ENCODE data around the gene PRPSAP1.
A peak's percentile ranks its signal among the peaks of the same experiment; 100 is the strongest.
"Not testable (repeated sequence)": the region's sequence is repeated elsewhere in the genome, so short reads cannot be mapped to it uniquely, and the experiment has no call there.

The PRPSAP1 gene

DNA sequence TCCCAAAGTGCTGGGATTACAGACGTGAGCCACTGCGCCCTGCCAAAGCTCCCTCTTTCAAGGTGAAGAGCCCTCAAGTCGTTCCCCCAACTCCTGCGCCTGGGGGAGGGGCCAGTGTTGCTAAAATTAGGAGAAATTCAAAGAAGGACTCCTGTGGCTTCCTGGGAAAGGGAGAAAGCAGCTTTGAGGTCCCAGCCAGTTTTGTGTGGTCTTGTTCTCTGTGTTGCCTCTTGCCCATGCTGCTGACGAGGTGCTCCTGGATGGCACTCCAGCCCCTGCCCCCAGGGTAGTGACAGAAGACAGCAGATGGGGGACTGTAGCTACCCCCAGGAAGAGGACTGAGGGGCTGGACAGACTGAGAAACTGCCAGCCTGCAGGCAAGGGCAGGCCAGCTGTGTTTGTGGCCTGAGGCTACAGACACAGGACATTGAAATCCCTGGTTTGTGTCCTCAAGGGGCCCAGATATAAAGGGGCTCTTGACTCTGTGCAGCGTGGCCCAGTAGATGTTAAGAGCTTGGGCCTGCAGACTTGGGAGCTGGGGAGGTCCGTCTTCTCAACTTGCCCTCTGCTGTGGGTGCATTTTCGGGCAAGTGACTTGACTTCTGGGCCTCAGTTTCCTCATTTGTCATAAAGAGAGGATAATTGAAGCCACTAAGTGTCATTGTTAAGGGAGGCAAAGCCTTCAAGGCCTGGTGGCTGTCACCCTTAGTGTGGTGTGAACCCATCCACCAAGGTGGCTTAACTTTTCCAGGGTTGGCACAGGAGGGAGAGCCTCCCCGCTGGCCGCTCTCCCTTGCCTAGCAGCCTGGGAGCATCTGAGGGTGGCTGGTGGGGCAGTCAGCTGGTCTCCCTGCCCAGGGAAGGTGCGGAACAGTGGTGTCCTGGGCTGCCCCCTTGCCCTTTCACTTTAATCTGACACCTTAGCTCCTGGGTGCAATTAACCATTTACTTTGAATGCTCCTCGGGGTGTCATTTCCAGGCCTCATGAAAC, 84.4 kb downstream of the PRPSAP1 start:
- DNase-seq (ENCODE audit: low read depth, low spot score), result no peak
- H3K4me3 ChIP-seq (ENCODE audit: low read depth, low read length), result no peak overlapping the region

DNA sequence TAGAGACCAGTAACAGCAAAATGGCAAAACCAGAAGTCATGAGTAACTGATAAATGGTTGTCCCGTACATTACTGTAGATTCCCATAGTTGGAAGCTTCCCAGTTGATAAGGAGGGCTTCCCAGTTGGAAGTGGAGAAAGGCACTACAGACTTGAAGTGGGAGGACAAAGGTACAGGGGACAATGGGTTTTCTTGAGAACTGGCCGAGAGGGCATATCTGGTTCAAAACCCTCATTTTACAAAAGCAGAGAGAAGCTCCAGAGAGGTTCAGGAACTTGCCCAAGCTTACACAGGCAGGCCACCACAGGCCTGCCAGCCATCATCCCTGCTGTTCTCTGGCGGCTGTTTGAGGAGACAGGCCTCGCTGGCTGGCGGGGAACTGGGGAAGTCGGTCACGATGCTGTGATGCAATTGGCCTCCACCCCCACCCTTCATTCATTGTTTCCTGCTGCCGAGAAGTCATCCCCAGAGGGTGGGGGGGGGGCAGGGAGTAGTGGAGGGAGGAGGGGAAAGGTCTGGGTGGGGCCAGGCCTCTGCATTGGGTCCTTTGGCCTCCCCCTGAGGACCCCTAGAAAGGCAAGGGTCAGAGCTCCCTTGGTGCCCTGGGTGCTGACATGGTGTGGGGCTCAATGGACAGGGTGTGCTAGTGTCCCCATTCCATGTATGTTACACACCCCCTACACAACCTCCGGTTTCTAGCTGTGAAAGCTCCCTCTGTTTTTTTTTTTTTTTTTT, 85.5 kb downstream of the PRPSAP1 start:
- peak; percentile 67 for DNase-seq (ENCODE audit: low read depth, low spot score)
- in situ Hi-C loops (cut with HindIII; ENCODE audit: low sequenced_read_pairs), result no loop called here
- TF ChIP-seq, protein P1, sequence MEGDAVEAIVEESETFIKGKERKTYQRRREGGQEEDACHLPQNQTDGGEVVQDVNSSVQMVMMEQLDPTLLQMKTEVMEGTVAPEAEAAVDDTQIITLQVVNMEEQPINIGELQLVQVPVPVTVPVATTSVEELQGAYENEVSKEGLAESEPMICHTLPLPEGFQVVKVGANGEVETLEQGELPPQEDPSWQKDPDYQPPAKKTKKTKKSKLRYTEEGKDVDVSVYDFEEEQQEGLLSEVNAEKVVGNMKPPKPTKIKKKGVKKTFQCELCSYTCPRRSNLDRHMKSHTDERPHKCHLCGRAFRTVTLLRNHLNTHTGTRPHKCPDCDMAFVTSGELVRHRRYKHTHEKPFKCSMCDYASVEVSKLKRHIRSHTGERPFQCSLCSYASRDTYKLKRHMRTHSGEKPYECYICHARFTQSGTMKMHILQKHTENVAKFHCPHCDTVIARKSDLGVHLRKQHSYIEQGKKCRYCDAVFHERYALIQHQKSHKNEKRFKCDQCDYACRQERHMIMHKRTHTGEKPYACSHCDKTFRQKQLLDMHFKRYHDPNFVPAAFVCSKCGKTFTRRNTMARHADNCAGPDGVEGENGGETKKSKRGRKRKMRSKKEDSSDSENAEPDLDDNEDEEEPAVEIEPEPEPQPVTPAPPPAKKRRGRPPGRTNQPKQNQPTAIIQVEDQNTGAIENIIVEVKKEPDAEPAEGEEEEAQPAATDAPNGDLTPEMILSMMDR (IDR thresholded peaks at IDR 0.05; ENCODE audit: low read depth, low read length), result no peak
- H3K4me3 ChIP-seq (ENCODE audit: low read depth, low read length), result no peak overlapping the region

More for the DNA sequence above, 84.4 kb downstream of the PRPSAP1 start:
- in situ Hi-C loops (cut with HindIII; ENCODE audit: low sequenced_read_pairs), result no loop called here
- TF ChIP-seq, protein P1 (IDR thresholded peaks at IDR 0.05; ENCODE audit: low read depth, low read length), result no peak

DNA sequence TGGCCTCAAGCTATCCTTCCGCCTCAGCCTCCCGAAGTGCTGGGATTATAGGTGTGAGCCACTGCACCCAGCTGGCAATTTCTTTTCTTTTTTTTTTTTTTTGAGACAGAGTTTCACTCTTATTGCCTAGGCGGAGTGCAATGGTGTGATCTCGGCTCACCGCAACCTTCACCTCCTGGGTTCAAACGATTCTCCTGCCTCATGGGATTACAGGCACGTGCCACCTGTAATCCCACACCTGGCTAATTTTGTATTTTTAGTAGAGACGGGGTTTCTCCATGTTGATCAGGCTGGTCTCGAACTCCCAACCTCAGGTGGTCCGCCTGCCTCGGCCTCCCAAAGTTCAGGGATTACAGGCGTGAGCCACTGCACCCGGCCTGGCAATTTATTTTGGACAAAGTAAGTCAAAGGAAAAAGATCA, 86.1 kb downstream of the PRPSAP1 start:
- H3K4me3 ChIP-seq (ENCODE audit: low read depth, low read length); in situ Hi-C loops (cut with HindIII; ENCODE audit: low sequenced_read_pairs); DNase-seq (ENCODE audit: low read depth, low spot score): not testable (repeated sequence)

DNA sequence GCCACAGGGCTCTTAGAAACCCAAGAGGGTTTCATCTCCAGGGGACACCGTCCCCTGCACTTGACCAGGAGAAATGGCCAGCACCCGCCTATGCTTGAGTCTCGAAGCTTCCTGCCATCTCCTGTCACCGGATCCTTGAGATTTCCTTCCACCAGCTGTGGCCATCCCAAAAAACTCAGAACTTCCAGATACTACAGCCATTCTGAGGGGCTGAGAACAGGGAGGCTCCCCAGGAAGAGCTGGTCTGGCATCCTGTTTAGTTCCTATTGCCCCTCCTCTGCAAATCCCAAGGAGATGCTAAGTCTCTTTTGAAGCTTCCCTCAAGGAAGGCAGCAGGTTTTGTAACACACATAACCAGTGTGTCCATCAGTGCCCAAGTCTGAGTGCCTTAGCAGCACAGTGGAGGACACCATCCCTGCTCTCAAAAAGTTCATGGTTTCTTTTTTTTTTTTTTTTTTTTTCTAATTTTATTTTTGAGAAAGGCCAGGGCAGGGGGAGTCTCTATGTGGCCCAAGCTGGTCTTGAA, 86.6 kb downstream of the PRPSAP1 start:
- TF ChIP-seq, protein P1 (IDR thresholded peaks at IDR 0.05; ENCODE audit: low read depth, low read length), result no peak
- peak overlapping the region; percentile 75 for H3K4me3 ChIP-seq (ENCODE audit: low read depth, low read length)
- in situ Hi-C loops (cut with HindIII; ENCODE audit: low sequenced_read_pairs), result no loop called here

DNA sequence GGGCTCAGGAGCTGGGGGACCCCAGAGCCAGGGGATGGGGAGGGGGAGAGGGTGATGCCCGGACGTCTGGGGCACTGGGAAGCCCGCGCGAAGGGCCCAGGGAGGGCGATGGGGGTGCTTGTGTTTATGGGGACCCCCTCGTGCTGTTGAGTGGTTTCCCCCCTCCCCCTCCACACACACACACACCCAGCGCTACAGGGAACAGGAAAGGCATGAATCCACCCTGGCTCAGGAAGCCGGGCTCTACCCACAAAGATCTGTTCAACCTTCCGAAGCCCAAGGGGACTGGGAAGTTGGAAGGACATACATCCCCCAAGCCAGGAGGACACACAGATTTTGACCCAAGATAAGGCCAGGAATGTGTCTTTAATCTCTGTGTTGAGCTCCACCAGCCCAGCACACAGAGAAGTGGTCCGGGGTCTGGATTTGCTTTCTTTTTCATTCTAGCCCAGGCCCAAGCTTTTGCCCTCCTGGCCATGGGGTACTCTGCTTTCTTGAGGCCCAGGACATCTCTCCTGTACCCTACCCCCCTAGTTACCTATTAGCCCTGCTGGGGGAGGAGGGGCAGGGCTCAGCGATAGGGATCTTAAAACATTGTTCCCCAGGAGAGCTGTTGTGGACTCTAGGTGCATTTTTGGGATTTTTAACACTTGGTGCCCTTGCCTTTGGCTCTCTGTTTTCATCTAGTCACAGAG, 87.3 kb downstream of the PRPSAP1 start:
- peak; percentile 35 for DNase-seq (ENCODE audit: low read depth, low spot score)
- in situ Hi-C loops (cut with HindIII; ENCODE audit: low sequenced_read_pairs), result no loop called here
- H3K4me3 ChIP-seq (ENCODE audit: low read depth, low read length), result peak overlapping the region; percentile 75
- TF ChIP-seq, protein P1 (IDR thresholded peaks at IDR 0.05; ENCODE audit: low read depth, low read length), result no peak

More for the DNA sequence above, 86.6 kb downstream of the PRPSAP1 start:
- no peak for DNase-seq (ENCODE audit: low read depth, low spot score)

DNA sequence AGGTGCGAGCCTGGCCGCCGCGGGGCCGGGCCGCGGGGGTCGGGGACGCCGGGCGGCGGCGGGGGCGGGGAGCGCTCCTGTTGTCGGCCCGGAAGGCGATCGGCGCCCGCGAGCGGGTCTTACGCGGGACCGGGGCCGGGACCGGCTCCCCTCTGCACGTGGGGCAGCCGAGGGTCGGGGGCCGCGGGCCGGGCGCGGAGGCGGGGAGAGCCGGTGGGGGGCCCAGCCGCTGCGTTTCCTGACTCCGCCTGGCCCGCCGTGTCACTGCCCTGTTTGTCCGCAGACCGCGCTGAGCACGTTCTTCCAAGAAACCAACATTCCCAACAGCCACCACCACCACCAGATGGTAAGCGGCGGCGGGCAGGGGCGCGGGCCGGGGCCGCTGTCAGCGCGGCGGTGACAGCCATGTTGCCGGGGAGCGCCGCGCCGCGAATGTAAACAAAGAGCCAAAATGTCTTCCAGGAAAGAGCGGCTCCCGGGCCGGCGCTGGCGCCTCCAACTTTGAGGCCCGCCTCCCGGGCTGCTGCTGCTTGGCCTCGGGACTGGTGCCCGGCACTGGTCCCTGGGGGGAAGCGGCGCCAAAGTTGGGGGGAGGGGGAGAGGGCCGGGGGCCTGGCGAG, 88.0 kb downstream of the PRPSAP1 start:
- no peak for DNase-seq (ENCODE audit: low read depth, low spot score)
- TF ChIP-seq, protein P1 (IDR thresholded peaks at IDR 0.05; ENCODE audit: low read depth, low read length), result no peak
- H3K4me3 ChIP-seq (ENCODE audit: low read depth, low read length), result peak overlapping the region; percentile 75
- in situ Hi-C loops (cut with HindIII; ENCODE audit: low sequenced_read_pairs), result no loop called here

Data from astrocyte of the spinal cord (primary cell).